Measurements from ENCODE around the gene MYOG. TPM values are rescaled to one million over a fixed set of nuclear protein-coding genes. Genes with fewer than 3 reads are reported as not detected.

The MYOG gene
- total RNA-seq, 1 experiment from 2014 or later: not detected

- Histone ChIP-seq H2AFZ (ENCODE audit: low read length) (no peak overlapping the region), H3K27me3 (ENCODE audit: low read length) (peaks cover 15% of the 10 kb centered on the region; the same call in 1 of the 2 replicates), H3K4me2 (ENCODE audit: low read length) (no peak overlapping the region), H3K4me1 (ENCODE audit: insufficient read depth, low read length) (no peaks in the 10 kb centered on the region), H3K9ac (ENCODE audit: low read length) (no peak overlapping the region), H3F3A (ENCODE audit: low read length, unreplicated experiment) (no peaks in the 10 kb centered on the region), H3K9me3 (ENCODE audit: low read length) (0 out of 2 replicates have a peak, but pooled peaks cover under 1% of the 10 kb centered on the region), H3K9me2 (replicated peaks; ENCODE audit: low read length) (no peaks in the 10 kb centered on the region), H3K79me2 (ENCODE audit: low read length) (no peaks in the 10 kb centered on the region), H3K4me3 (ENCODE audit: low read length) (no peak overlapping the region), H4K20me1 (ENCODE audit: low read length) (no peaks in the 10 kb centered on the region), H3K27ac (ENCODE audit: low read length) (no peak overlapping the region), H3K36me3 (ENCODE audit: low read depth, low read length) (no peaks in the 10 kb centered on the region)
- no TSS peak for BruUV-seq (replicated peaks)
- ATAC-seq (no peak), DNase-seq (peak; percentile 25)
- POLR2A ChIA-PET (ENCODE audit: unreplicated experiment): no interaction called here
- CTCF ChIA-PET: no interaction called here
- intact Hi-C loops (cut with micrococcal nuclease): no loop called here
- no peak for TF ChIP-seq EZH2 (IDR thresholded peaks at IDR 0.05; ENCODE audit: low read length, unreplicated experiment)
- TF ChIP-seq CTCF (conservative IDR thresholded peaks at IDR 0.05; ENCODE audit: low read depth, low read length): no peak
- no peak for TF ChIP-seq EZH2phosphoT487 (IDR thresholded peaks at IDR 0.05; ENCODE audit: borderline replicate concordance, low read length)
Observed at GRCh38 chr1:203100516-203100869, 14.7 kb upstream of the MYOG start.

DNA sequence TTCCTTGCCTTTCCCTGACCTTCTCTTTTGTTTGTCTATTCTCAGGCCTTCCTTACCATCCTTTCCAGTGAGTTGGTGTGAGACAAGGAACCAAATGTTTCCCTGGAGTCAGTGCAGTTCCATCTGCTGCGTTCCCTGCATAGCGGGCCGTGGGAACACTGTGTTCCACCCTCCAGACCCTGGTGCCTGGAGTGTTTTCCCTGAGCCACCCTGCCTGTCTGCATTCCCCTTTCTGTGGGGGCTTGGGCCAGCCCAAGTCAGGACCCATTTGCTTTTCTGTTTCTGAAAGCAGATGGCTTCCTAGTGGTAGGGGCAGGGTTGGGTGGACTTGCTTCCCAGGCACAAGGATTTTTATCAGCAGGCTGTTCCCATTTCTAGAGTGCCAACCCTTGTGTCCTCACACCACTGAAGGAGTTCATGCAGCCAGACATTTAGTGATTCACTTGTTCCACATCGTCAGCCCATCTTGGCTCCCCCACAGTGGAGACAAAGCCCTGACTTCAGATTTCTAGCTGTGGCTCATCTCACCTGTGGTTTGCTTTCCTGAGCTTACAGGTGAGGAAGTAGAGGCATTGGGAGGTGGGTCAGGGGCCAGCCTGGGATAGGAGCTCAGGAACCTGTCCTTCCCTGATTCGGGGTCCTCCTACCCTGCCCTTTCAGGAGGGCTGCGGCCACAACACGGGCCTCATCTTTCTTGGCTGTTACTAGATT is 14.1 kb upstream of the MYOG start:
- no peak for ATAC-seq
- BruUV-seq (replicated peaks): no TSS peak
- TF ChIP-seq EZH2phosphoT487 (IDR thresholded peaks at IDR 0.05; ENCODE audit: borderline replicate concordance, low read length) (no peak), EZH2 (IDR thresholded peaks at IDR 0.05; ENCODE audit: low read length, unreplicated experiment) (no peak), CTCF (conservative IDR thresholded peaks at IDR 0.05; ENCODE audit: low read depth, low read length) (no peak)
- intact Hi-C loops (cut with micrococcal nuclease): no loop called here
- Histone ChIP-seq H4K20me1 (ENCODE audit: low read length) (no peaks in the 10 kb centered on the region), H3K79me2 (ENCODE audit: low read length) (no peaks in the 10 kb centered on the region), H3K4me1 (ENCODE audit: insufficient read depth, low read length) (no peaks in the 10 kb centered on the region), H3K9me3 (ENCODE audit: low read length) (peaks cover 6% of the 10 kb centered on the region; the same call in 1 of the 2 replicates), H3K4me3 (ENCODE audit: low read length) (no peak overlapping the region), H3K27me3 (ENCODE audit: low read length) (peaks cover 11% of the 10 kb centered on the region; the same call in 1 of the 2 replicates), H3F3A (ENCODE audit: low read length, unreplicated experiment) (no peaks in the 10 kb centered on the region), H3K9ac (ENCODE audit: low read length) (no peak overlapping the region), H3K9me2 (replicated peaks; ENCODE audit: low read length) (no peaks in the 10 kb centered on the region), H2AFZ (ENCODE audit: low read length) (no peak overlapping the region), H3K36me3 (ENCODE audit: low read depth, low read length) (no peaks in the 10 kb centered on the region), H3K4me2 (ENCODE audit: low read length) (no peak overlapping the region), H3K27ac (ENCODE audit: low read length) (no peak overlapping the region)
- CTCF ChIA-PET: no interaction called here
- no peak for DNase-seq
- POLR2A ChIA-PET (ENCODE audit: unreplicated experiment): no interaction called here

DNA sequence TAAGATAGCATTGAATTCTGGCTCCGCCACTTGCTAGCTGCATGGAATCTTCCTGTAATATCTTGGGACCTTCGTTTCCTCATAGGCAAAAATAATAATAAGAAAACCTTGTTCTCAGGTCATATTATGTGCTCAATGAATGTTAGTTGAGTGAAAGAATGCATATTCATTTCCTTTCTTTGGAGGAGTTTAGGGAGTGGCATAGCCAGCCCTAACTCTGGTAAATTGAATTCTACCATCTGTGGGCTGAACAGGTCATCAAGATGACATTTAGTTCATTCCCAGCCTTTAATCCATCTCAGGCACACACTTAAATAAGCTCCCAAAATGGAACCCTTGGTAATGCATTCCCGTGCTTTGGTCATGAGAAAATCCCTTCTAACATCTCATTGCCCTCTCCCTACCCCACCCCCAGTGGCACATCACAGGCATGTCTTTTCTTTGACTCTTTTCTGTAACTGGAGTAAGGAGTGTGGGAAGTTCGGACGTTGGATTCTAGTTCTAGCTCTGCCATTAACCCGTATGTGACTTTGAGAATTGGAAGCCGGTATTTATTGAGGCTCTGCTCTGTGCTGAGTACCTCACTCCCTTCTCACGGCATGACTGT is 13.2 kb upstream of the MYOG start:
- Histone ChIP-seq H3K27me3 (ENCODE audit: low read length) (peaks cover 5% of the 10 kb centered on the region; the same call in 1 of the 2 replicates), H3K4me3 (ENCODE audit: low read length) (no peak overlapping the region), H3K9me2 (replicated peaks; ENCODE audit: low read length) (no peaks in the 10 kb centered on the region), H4K20me1 (ENCODE audit: low read length) (no peaks in the 10 kb centered on the region), H3K9ac (ENCODE audit: low read length) (no peak overlapping the region), H3K9me3 (ENCODE audit: low read length) (peaks cover 11% of the 10 kb centered on the region; the same call in 1 of the 2 replicates), H3K79me2 (ENCODE audit: low read length) (no peaks in the 10 kb centered on the region), H3K27ac (ENCODE audit: low read length) (no peak overlapping the region), H3K36me3 (ENCODE audit: low read depth, low read length) (no peaks in the 10 kb centered on the region), H2AFZ (ENCODE audit: low read length) (no peak overlapping the region), H3K4me2 (ENCODE audit: low read length) (no peak overlapping the region), H3F3A (ENCODE audit: low read length, unreplicated experiment) (no peaks in the 10 kb centered on the region), H3K4me1 (ENCODE audit: insufficient read depth, low read length) (no peaks in the 10 kb centered on the region)
- DNase-seq: no peak
- ATAC-seq: no peak
- intact Hi-C loops (cut with micrococcal nuclease): no loop called here
- CTCF ChIA-PET: no interaction called here
- POLR2A ChIA-PET (ENCODE audit: unreplicated experiment): no interaction called here
- TF ChIP-seq EZH2phosphoT487 (IDR thresholded peaks at IDR 0.05; ENCODE audit: borderline replicate concordance, low read length) (no peak), CTCF (conservative IDR thresholded peaks at IDR 0.05; ENCODE audit: low read depth, low read length) (no peak), EZH2 (IDR thresholded peaks at IDR 0.05; ENCODE audit: low read length, unreplicated experiment) (no peak)
- no TSS peak for BruUV-seq (replicated peaks)
